ENCODE results near the gene LRRC66. TPM values are rescaled to one million over a fixed set of nuclear protein-coding genes. Genes with fewer than 3 reads are reported as not detected.

Gene LRRC66
- total RNA-seq, 1 donor from 2014 or later: 1.1 TPM

DNA sequence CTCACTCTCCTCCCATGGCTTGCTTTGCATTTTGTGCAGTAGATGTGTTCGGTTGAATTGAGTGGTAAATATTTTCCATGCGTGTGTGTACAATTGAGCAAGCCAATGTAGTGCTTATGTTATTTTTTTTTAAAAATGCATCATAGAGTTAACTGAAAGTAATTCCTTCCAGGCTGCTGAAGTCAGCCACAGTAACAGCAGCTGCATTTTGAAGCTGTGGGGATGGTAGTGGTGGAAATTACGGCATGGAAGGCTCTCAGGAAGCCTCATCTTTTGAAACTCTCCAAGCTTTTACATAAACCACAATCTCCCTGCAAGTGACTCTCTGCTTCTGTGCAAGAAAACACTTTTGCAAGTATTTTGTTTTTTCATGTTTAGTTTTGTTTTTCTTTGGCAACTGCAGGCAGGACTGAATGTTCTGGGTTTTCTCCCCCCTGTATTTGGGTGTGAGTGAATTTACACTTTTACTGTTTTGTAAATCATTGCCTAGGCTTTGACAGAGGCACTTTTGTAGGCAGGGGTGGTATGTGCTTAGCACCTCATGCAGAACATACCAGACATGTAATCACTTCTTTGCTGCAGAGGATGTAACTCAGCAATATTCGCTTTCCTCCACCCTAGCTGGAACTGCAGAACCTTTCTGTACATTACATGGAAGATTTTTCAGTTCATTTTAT is 56.2 kb downstream of the LRRC66 start:
- H3K27me3 Mint-ChIP-seq: no peaks in the 10 kb centered on the region
- no peak overlapping the region for H3K27ac Mint-ChIP-seq
- H3K9me3 Mint-ChIP-seq: no peaks in the 10 kb centered on the region
- TF ChIP-seq CTCF (conservative IDR thresholded peaks at IDR 0.05): no peak
- no peak for DNase-seq (ENCODE audit: extremely low spot score, unreplicated experiment)
- H3K4me1 Mint-ChIP-seq (ENCODE audit: unreplicated experiment): no peaks in the 10 kb centered on the region
- no peak overlapping the region for H3K4me3 Mint-ChIP-seq
- H3K36me3 Mint-ChIP-seq: no peaks in the 10 kb centered on the region

GRCh38 chr4:51960486-51960885 is 59.7 kb downstream of the LRRC66 start:
- Mint-ChIP-seq H3K27ac (no peak overlapping the region), H3K4me1 (ENCODE audit: unreplicated experiment) (no peaks in the 10 kb centered on the region), H3K27me3 (no peaks in the 10 kb centered on the region), H3K4me3 (no peak overlapping the region), H3K9me3 (no peaks in the 10 kb centered on the region), H3K36me3 (no peaks in the 10 kb centered on the region)
- no peak for DNase-seq (ENCODE audit: extremely low spot score, unreplicated experiment)
- TF ChIP-seq CTCF (conservative IDR thresholded peaks at IDR 0.05): no peak

DNA sequence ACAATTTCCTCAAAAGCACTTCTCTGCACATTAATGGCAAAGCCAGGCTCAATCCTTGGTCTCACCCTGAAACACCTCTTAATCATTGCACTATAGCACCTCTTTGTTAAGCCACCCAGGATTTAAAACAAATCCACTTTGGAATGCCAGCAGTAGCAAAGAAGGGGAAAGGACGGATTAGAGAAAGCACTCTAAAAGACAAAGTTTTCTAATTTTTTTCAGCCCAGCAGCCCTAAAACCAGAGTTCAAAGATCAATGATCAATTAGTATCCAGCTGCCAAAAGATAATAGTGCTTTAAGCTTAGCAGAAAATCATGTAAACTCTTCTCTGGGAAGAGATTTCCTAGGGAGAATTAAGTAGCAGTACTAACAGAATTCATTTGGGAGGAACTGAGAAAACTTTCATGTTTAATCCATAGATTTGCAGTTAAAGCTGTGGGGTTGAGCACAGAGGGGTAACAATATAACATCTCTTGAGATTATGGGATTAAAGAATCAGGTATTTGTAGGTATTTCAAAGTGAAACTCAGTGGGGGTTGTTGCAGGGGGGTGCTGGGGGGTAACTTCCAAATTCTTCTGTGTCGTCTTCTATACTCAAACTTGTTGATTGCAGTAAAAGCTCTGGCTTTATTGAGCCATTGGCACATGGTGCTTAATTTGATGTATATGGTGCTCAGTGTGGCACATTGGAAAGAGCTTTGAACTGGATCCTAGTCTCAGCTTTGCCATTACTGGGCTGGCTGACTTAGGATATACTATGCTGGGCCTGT is 61.8 kb downstream of the LRRC66 start:
- Mint-ChIP-seq H3K4me3 (no peak overlapping the region), H3K4me1 (ENCODE audit: unreplicated experiment) (no peaks in the 10 kb centered on the region), H3K27me3 (no peaks in the 10 kb centered on the region)

More for the DNA sequence above, 61.8 kb downstream of the LRRC66 start:
- DNase-seq (ENCODE audit: extremely low spot score, unreplicated experiment): no peak
- no peaks in the 10 kb centered on the region for H3K36me3 Mint-ChIP-seq
- no peak for TF ChIP-seq CTCF (conservative IDR thresholded peaks at IDR 0.05)
- H3K27ac Mint-ChIP-seq: no peak overlapping the region
- H3K9me3 Mint-ChIP-seq: no peaks in the 10 kb centered on the region

Other genes starting within 250 kb of the LRRC66 start
- gene DCUN1D4, start 177.2 kb downstream of the LRRC66 start, total RNA-seq (ENCODE audit: low replicate concordance): 27.5 and 62.4 TPM in 2 replicates
- 23.6 and 39.1 TPM in 2 replicates for gene SGCB, start 17.9 kb upstream of the LRRC66 start, total RNA-seq (ENCODE audit: low replicate concordance)
- gene SPATA18, start 30.9 kb upstream of the LRRC66 start, total RNA-seq (ENCODE audit: low replicate concordance): 17.0 and 40.4 TPM in 2 replicates

Measured in type B pancreatic cell (in vitro differentiated cells).